GM19324 (cell line): ENCODE measurements around the gene TEPSIN.

Source experiments
- ATAC-seq: cut with Tn5 transposase; IDR thresholded peaks from one replicate; pipeline ENCODE4 v1.9.1; 2021; ENCODE audit warnings: mild to moderate bottlenecking, moderate library complexity; ENCODE audit not compliant: unreplicated experiment, low FRiP score

TEPSIN gene

DNA sequence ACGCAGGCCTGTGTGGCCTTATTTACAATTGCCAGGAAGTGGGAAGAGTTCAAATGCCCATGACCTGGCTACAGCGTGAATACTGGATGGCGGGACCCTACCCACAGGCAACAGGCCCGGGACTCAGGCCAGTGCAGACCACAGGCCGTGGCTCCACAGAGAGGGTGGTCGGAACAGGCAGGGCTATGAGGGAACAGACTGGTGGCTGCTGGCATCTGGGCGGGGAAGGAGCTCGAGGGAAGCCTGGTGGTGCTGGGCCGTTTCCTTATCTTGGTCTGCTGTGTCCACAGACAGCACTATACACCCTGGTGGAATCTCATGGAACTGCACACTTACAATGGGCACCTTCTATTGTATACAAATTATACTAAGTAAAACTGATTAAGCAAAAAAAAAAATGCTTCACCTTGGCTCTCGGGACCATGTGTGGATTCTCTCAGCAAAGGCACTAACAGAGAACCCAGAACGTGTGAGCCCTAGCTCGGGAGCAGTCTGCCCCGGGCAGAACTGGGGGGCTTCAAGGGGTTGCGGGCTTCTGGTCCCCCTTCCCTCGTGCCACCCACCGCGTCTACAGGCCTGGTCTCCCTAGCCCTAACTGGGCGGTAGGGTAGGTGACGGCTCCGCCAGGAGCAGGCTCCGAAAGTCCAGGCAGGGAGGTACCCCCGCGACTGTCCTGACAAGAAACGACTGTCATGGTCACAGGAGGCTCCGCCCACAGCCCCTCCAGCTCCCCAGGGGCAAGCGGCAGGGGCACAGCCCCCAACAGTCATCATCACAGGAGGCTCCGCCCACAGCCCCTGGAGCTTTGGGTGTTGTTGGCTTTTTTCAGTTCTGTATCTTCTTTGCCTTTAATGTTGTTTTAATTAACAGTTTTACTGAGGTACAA is 37.9 kb downstream of the TEPSIN start:
- ATAC-seq: no peak

DNA sequence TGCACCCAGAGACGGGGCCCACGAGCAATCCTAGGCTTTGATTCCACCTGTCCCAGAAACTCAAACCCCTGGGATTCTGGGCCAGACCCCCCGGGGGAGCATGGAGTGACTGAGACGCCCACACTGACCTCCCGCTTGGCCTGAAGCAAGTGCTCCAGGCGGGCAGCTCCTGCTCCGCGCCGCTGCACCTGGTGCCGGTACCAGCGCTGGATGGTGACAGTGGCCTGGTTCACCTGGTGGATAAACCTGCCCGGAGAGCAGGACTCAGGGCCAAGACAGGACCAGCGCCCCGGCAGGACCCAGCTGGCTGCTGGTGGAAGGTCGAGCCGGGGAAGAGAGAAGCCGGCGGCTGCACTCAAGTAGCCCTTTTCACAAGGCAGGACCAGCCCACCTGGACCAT is 38.7 kb downstream of the TEPSIN start:
- no peak for ATAC-seq

DNA sequence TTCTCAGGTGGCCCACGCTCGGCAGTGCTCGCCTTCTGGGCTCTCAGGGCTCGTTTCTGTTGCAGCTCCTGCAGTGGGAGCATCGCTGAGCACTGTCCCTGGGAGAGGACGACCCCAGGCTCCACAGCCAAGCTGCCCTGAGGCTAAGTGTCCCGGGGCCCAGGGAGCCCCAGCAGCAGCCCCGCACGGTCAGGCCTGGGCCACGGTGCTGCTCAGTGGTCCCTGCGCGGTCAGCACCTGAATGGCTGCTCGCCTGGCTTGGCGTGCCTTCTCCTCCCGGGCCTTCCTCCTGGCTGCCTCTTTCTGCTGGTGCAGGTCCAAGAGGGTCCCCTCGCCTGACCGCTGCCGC is 39.4 kb downstream of the TEPSIN start:
- no peak for ATAC-seq

DNA sequence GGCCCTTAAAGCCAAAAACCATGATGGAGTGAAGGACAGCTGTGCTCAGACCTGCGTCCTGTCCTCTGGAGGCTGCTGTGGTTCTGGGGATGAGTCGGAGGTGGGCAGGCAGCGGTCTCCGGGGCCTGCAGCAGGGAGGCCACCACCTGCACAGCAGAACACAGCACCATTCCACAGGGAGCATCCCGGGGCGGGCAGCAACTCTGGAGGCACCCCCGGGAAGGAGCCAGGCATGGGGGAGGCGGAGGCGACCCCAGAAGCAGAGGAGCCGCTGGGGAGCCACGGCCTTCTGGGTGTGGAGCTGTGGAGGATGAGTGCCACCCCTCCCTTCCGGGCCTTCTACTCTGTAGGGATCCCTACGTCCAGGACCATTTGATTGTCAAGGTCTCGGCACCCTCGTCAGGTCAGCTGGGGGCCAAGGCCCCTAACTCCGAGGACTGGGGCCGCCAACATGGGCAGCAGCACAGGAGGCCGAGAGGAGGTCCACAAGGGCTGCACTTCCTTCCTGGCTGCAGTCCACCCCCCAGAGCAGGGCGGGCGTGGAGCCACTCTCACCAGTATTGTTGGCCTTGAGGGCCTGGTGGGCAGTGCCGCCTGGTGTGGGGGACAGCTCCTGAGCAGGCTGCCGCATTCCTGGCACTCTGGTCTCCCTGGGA is 39.9 kb downstream of the TEPSIN start:
- ATAC-seq: no peak

- no peak for ATAC-seq
These were observed 40.9 kb downstream of the TEPSIN start for GRCh38 chr17:81197831-81198490.

DNA sequence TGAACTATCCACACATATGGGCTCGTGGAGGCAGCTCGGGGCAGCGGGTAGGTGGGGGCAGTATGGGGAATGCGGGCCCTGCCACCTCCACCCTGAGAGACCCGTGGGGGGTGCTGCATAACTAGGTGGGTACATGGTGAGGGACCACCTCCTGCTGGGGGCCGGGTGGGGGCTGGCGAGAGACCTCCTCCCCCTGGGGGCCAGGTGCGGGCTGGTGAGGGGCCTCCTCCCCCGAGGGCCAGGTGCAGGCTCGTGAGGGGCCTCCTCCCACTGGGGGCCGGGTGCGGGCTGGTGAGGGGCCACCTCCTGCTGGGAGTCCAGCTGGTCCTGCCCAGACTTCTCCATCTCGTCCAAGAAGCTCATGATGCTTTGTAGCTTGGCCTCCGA is 41.5 kb downstream of the TEPSIN start:
- no peak for ATAC-seq

DNA sequence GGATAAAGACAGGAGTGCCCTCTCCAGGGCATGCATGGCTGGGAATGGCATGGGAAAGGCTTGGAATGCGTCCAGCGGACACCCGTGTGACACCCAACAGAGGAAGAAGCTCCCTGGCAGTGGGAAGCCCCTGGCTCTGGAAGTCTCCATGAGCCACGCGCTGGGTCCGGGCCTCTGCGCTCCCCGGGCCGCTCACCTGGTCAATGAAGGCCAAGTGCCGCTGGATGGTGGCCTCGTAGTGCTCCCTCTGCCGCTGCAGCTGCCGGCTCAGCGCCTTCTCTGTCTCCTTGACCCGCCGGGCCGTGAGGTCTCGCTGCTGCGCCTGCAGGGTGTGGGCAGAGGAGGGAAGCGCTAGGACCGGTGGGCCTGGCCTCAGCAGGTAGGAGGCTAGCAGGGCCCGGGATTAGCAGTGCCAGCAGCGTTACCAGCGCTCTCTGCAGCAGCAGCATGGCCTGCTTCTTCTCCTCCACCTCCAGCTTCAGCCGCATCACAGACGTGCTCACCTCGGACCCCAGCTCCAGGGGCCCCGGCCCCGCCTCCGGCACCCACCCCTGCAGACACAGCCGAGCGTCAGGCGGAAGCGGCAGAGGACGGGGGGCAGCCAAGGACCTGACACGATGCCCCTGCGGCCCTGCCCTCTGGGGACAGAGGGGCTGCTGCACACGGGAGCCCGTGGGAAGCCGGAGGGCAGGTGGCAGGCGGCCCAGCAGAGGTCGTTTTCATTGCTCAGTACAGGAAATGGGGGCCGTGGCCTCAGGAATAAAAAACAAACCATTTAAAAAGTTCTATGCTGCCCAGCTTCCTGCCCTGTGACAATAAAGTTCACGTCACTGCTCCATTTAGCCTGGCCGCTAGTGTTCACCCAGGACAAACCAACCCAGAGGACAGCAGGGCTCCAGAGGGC is 42.1 kb downstream of the TEPSIN start:
- ATAC-seq: no peak

- no peak for ATAC-seq
These were observed 42.8 kb downstream of the TEPSIN start for GRCh38 chr17:81195941-81196495.

DNA sequence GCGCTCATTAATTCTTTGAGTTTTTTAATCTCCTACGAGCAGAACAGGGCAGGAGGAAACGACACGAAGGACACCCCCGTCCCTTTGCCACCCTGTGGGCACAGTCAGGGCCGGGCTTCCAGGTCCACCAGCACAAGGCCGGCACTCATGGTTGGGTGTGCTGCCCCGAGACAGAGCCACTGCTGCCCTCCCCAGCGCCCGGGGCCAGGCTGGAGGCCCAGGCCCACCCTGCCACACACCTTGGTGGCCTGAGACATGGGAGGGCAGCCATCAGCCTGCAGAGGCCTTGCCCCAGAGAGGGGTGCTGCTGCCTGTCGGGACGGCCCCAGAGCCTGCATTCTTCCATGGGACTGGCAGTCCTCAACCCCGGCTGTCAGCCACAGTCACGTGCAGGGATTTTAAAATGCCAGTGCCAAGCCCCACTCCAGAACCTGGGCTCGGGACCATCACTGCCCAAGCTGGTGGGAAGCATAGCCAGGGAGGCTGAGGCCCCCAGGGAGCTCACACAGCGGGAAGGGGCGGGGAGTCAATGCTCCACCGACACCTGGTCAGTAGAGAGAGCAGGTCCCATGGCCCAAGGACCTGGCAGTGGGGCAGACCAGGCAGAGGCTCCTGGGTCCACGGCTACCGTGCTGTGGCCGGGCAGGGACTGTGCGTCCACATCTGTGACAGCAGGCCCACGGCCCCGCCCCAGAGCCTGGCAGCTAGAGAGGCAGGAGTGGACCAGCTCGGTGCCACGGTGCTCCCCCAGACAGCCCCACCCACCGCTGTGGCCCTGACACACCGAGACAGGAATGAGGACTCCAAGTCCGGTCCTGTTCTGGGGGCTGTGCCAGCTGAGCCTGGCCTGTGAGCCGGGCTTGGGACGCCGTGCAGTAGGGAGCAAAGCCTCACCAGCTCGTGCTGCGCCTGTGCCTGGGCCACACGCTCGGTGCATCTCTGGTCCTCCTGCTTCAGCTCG is 43.6 kb downstream of the TEPSIN start:
- ATAC-seq: no peak

DNA sequence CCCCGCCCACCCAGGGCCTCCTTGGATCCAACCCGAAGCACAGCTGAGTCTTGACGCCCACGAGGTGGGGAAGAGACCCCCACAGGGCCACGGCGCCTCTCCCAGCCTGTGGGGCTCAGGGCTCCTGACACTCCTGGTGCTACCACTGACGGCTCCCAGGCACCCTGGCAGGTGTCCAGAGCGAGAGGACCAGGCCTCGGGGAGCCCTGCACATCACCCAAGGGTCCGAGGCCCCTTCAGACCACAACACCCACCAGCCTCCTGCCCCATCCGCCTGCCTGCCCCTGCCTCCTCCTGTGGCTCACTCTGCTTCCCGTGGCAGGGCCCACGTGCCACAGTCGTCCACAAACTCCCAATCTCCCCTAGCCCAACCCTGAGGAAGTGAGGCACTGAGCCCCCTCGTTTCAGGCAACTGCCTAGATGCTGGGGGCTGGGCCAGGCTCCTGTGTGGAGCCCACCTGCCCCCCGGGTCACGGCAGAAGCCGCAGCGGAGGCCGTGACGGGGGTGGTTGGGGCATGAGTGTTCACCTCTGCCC is 44.6 kb downstream of the TEPSIN start:
- no peak for ATAC-seq

GRCh38 chr17:81193470-81194224 is 45.2 kb downstream of the TEPSIN start:
- no peak for ATAC-seq

DNA sequence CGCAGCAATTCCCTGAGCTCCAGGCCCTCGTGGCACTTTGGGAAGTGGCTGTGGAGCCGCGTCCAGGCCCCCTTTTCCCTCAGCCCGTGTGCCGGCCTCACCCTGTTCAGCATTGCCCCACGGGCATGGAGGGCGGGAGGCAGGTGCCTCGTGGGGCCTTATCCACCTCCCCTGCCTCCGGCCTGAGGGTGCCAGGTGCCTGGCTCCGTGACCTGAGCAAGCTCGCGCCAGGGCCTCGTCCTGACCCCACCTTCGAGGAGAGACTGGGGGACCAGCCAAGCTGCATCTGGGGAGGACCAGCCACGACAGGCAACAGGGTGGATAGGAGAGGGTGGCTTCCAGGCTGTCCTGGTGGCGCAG is 45.8 kb downstream of the TEPSIN start:
- ATAC-seq: no peak

DNA sequence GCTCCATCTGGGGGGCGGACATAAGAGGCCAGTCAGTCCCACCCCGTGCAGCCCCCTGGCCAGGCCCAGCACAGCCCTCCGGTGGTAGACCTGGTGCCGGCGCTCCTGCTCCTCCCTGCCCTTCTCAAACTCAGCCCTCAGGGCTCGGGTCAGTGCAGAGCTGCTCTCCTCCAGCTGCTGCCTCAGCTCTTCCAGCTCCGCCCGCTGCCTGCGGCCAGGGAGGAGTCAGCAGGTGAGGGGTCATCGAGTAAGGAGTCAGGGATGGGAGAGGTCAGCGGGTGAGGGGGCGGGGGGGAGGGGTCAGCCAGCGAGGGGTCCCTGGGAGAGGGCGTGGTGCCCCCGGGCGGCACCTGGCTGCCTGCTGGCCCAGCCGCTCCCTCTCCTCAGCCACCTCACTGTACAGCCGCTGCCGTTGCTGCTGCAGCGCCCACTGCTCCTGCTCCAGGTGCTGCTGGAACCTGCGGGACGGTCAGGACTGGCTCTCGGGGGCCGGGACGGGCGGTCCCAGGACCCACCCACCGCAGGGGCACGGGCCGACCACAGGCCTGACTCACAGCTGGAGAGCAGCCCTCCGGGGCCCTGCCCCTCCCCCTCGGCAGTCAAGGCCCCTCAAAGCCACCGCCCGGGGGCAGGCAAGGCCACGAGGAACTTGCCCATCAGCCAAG is 46.3 kb downstream of the TEPSIN start:
- no peak for ATAC-seq

- no peak for ATAC-seq
These were observed 47.2 kb downstream of the TEPSIN start for GRCh38 chr17:81191646-81192045.

DNA sequence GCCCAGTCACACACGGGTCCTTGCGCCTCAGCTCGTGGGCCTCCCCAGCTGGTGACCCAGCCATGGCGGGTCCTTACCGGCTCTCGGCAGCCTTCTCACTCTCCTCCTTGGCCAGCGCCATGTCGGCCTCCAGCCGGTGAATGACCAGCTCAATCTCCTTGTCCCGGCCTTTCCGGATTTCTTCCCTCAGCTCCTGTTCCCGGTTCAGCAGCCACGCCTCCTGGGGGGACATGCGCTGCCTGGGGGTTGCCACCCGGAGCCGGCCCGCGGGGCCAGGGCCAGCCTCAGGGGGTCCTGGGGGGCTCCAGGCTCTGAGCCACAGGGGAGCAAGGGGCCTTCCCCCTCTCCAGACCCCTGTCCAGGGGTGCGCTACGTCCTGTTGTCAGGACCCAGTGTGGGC is 47.7 kb downstream of the TEPSIN start:
- ATAC-seq: no peak

GRCh38 chr17:81190591-81190990 is 48.3 kb downstream of the TEPSIN start:
- ATAC-seq: no peak

DNA sequence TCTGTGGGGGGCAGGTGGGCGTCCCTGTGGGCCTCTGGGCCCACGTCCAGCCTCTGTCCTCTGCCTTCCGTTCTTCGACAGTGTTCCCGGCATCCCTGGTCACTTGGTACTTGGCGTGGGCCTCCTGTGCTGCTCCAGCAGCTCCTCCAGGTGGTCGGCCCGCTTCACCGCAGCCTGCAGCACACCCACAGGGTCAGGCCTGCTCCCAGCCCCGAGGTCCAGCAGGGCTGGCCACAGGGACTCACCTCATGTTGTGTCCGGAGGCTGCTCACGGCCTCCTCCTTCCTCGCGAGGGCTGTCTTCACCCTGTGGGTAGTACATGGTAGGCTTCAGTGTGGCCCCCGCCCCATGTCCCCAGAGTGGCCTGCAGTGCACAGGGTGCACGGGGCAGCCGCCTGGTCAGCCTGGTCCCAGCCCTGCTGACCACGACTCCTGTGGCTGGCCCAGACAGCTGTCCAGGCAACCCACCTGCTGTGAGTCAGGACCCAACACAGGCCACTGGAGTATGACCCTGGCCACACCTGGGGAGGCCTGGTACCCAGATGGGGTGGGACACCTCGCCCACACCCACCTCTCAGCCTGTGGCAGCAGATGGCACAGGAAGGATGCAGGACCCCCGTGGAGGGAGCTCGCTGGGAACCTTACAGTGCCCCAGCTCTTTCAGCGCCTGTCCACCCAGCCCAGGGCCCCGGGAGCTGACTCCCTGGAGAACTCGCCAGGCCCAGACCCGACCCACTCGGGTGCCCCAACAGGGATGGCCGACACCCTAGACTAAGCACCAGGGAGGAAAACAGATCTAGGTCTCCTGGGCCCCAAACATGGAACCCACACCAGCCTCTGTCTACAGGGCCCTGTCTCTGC is 49.0 kb downstream of the TEPSIN start:
- no peak for ATAC-seq
